ENCODE results near the gene NTM. TPM values are rescaled to one million over a fixed set of nuclear protein-coding genes. Genes with fewer than 3 reads are reported as not detected.

Gene NTM
- total RNA-seq, 4 donors from 2014 or later, result 0.21 to 3.2 (median 0.84) TPM

- intact Hi-C loops (cut with DNase I), result no loop called here
- H3K4me3 ChIP-seq, result no peak overlapping the region
- H3K4me1 ChIP-seq, result no peaks in the 10 kb centered on the region
- H3K27ac ChIP-seq, result no peak overlapping the region
- WGBS, 2 donors, result 81 to 82% methylated on average over 9 of the region's 9 CpGs
- H3K27me3 ChIP-seq, result no peaks in the 10 kb centered on the region
- peaks cover 0 to 11% (median 0%) of the 10 kb centered on the region in 3 donors for H3K9me3 ChIP-seq
- TF ChIP-seq CTCF (IDR thresholded peaks at IDR 0.05) (no peak), POLR2A (IDR thresholded peaks at IDR 0.05) (no peak)
- H3K36me3 ChIP-seq, result no peaks in the 10 kb centered on the region
- no peak for DNase-seq
These were observed 867.4 kb downstream of the NTM start for GRCh38 chr11:132237781-132238180.

- H3K9me3 ChIP-seq, result peaks cover 0 to 11% (median 0%) of the 10 kb centered on the region in 3 donors
- 84% methylated on average over 7 of the region's 7 CpGs for WGBS, 2 donors
- TF ChIP-seq POLR2A (IDR thresholded peaks at IDR 0.05) (no peak), CTCF (IDR thresholded peaks at IDR 0.05) (no peak)
- no peak overlapping the region for H3K27ac ChIP-seq
- H3K27me3 ChIP-seq, result no peaks in the 10 kb centered on the region
- H3K36me3 ChIP-seq, result no peaks in the 10 kb centered on the region
- no peaks in the 10 kb centered on the region for H3K4me1 ChIP-seq
- no peak for DNase-seq
- H3K4me3 ChIP-seq, result no peak overlapping the region
- intact Hi-C loops (cut with DNase I), result no loop called here
These were observed 868.0 kb downstream of the NTM start for GRCh38 chr11:132238331-132238866.

GRCh38 chr11:132240374-132240773 lies 870.0 kb downstream of the NTM start:
- H3K4me1 ChIP-seq, result no peaks in the 10 kb centered on the region
- H3K9me3 ChIP-seq, result peaks cover 0 to 17% (median 0%) of the 10 kb centered on the region in 3 donors
- no peaks in the 10 kb centered on the region for H3K27me3 ChIP-seq
- intact Hi-C loops (cut with DNase I), result no loop called here
- no peak overlapping the region for H3K27ac ChIP-seq
- no peak overlapping the region for H3K4me3 ChIP-seq
- no peaks in the 10 kb centered on the region for H3K36me3 ChIP-seq
- 80 to 81% methylated on average over 5 of the region's 5 CpGs for WGBS, 2 donors
- TF ChIP-seq CTCF (IDR thresholded peaks at IDR 0.05) (no peak), POLR2A (IDR thresholded peaks at IDR 0.05) (no peak)
- no peak for DNase-seq

- no peak for DNase-seq
- Histone ChIP-seq H3K27ac (no peak overlapping the region), H3K4me1 (no peaks in the 10 kb centered on the region), H3K9me3 (peaks cover 0 to 12% (median 0%) of the 10 kb centered on the region in 3 donors), H3K36me3 (no peaks in the 10 kb centered on the region), H3K27me3 (no peaks in the 10 kb centered on the region), H3K4me3 (no peak overlapping the region)
- intact Hi-C loops (cut with DNase I), result no loop called here
- WGBS, 2 donors, result 49 to 53% methylated on average over 5 of the region's 5 CpGs
- TF ChIP-seq POLR2A (IDR thresholded peaks at IDR 0.05) (no peak), CTCF (IDR thresholded peaks at IDR 0.05) (no peak)
These were observed 872.2 kb downstream of the NTM start for GRCh38 chr11:132242632-132243031.

- no peak for DNase-seq
- Histone ChIP-seq H3K27ac (no peak overlapping the region), H3K4me3 (no peak overlapping the region), H3K27me3 (no peaks in the 10 kb centered on the region), H3K36me3 (no peaks in the 10 kb centered on the region), H3K9me3 (peaks cover 0 to 12% (median 0%) of the 10 kb centered on the region in 3 donors), H3K4me1 (no peaks in the 10 kb centered on the region)
- intact Hi-C loops (cut with DNase I), result no loop called here
- 69 to 79% methylated on average over 9 to 10 of the region's 13 CpGs for WGBS, 2 donors
- TF ChIP-seq CTCF (IDR thresholded peaks at IDR 0.05) (no peak), POLR2A (IDR thresholded peaks at IDR 0.05) (no peak)
These were observed 874.4 kb downstream of the NTM start for GRCh38 chr11:132244846-132245245.

Data from esophagus squamous epithelium (tissue), 5 donors.